WTC11 (cell line): ENCODE data around the gene GREM1. TPM values are rescaled to one million over a fixed set of nuclear protein-coding genes. Genes with fewer than 3 reads are reported as not detected.

Source experiments
- ATAC-seq: fragments of 200-7000 bp; cut with Tn5 transposase; 2 replicates; pipeline ENCODE4 v1.10.0; 2021; ENCODE audit warnings: mild to moderate bottlenecking, moderate library complexity
- Bru-seq: library from RNA; stranded (reverse); fragments of 400-500 nt; gene quantifications from one replicate; lab custom pipeline; 2021; lab: Mats Ljungman, UMichigan
- CTCF ChIA-PET: fragments of 300-600 bp; sonication (Branson Sonifier 250); formaldehyde crosslinking; loops from one replicate; lab custom pipeline; 2021; ENCODE audit warnings: antibody characterized with exemption; lab: Charles Lee
- POLR2A ChIA-PET: fragments of 350-600 bp; sonication (Branson Sonifier 250); formaldehyde crosslinking; loops from one replicate; lab custom pipeline; 2021; ENCODE audit warnings: antibody characterized with exemption; lab: Charles Lee
- DNase-seq: peaks from one replicate; pipeline ENCODE4 v3.0.0; 2021; ENCODE audit warnings: low spot score
- H3K27ac Mint-ChIP-seq: 2 replicates; pipeline ENCODE4 v1.8.0; 2021; ENCODE audit warnings: mixed read lengths
- H3K27me3 Mint-ChIP-seq: 2 replicates; pipeline ENCODE4 v1.8.0; 2021; ENCODE audit warnings: low read depth, mild to moderate bottlenecking, moderate library complexity, mixed read lengths
- H3K36me3 Mint-ChIP-seq: 2 replicates; pipeline ENCODE4 v1.8.0; 2021; ENCODE audit warnings: mixed read lengths
- H3K4me1 Mint-ChIP-seq: 2 replicates; pipeline ENCODE4 v1.8.0; 2022; ENCODE audit warnings: mixed read lengths
- H3K4me3 Mint-ChIP-seq: 2 replicates; pipeline ENCODE4 v1.8.0; 2021; ENCODE audit warnings: mild to moderate bottlenecking, moderate library complexity, mixed read lengths
- H3K9me3 Mint-ChIP-seq: 2 replicates; pipeline ENCODE4 v1.8.0; 2021; ENCODE audit warnings: mixed read lengths
- AFF4 ChIP-seq: sonication (generic); formaldehyde crosslinking; IDR thresholded peaks from 2 replicates; pipeline ENCODE4 v1.8.1; 2023; ENCODE audit warnings: mild to moderate bottlenecking, missing genetic modification reagents, borderline replicate concordance
- ATF3 ChIP-seq: sonication (generic); formaldehyde crosslinking; conservative IDR thresholded peaks from 2 replicates; pipeline ENCODE4 v1.8.1; 2022; ENCODE audit warnings: mild to moderate bottlenecking, missing genetic modification reagents
- CBFB ChIP-seq: sonication (generic); formaldehyde crosslinking; IDR thresholded peaks from 2 replicates; pipeline ENCODE4 v1.8.1; 2022; ENCODE audit warnings: mild to moderate bottlenecking, low read depth, missing genetic modification reagents
- CREM ChIP-seq: sonication (generic); formaldehyde crosslinking; IDR thresholded peaks from 2 replicates; pipeline ENCODE4 v1.8.1; 2022; ENCODE audit warnings: mild to moderate bottlenecking, missing genetic modification reagents, moderate library complexity
- E2F5 ChIP-seq: sonication (generic); formaldehyde crosslinking; IDR thresholded peaks from 2 replicates; pipeline ENCODE4 v1.8.1; 2022; ENCODE audit warnings: mild to moderate bottlenecking, moderate library complexity, missing genetic modification reagents
- GRHL2 ChIP-seq: fragments of 250-450 bp; sonication (Bioruptor Pico); IDR thresholded peaks from 2 replicates; pipeline ENCODE4 v1.8.0; 2022; ENCODE audit warnings: mild to moderate bottlenecking, moderate library complexity; ENCODE audit not compliant: insufficient replicate concordance, severe bottlenecking
- IRF1 ChIP-seq: sonication (generic); formaldehyde crosslinking; IDR thresholded peaks from 2 replicates; pipeline ENCODE4 v1.8.0; 2023; ENCODE audit warnings: missing genetic modification reagents
- MAX ChIP-seq: sonication (generic); formaldehyde crosslinking; IDR thresholded peaks from 2 replicates; pipeline ENCODE4 v1.8.0; 2022; ENCODE audit warnings: mild to moderate bottlenecking, missing genetic modification reagents
- SMAD3 ChIP-seq: sonication (generic); formaldehyde crosslinking; IDR thresholded peaks from 2 replicates; pipeline ENCODE4 v1.8.0; 2022; ENCODE audit warnings: missing genetic modification reagents, mild to moderate bottlenecking, borderline replicate concordance
- TEAD1 ChIP-seq: sonication (generic); formaldehyde crosslinking; IDR thresholded peaks from 2 replicates; pipeline ENCODE4 v1.8.0; 2022; ENCODE audit warnings: mild to moderate bottlenecking, missing genetic modification reagents
- USF2 ChIP-seq: sonication (generic); formaldehyde crosslinking; IDR thresholded peaks from 2 replicates; pipeline ENCODE4 v1.8.1; 2023; ENCODE audit warnings: mild to moderate bottlenecking, missing genetic modification reagents, moderate library complexity
- ZBTB43 ChIP-seq: sonication (generic); formaldehyde crosslinking; IDR thresholded peaks from 2 replicates; pipeline ENCODE4 v1.8.1; 2023; ENCODE audit warnings: mild to moderate bottlenecking, missing genetic modification reagents
- ZMAT4 ChIP-seq: fragments of 250-450 bp; sonication (Bioruptor Pico); IDR thresholded peaks from 2 replicates; pipeline ENCODE4 v1.9.0; 2021; ENCODE audit warnings: mild to moderate bottlenecking
- ZNF281 ChIP-seq: sonication (generic); formaldehyde crosslinking; IDR thresholded peaks from 2 replicates; pipeline ENCODE4 v1.8.0; 2023; ENCODE audit warnings: mild to moderate bottlenecking, missing genetic modification reagents
- ZNF396 ChIP-seq: fragments of 250-450 bp; sonication (Bioruptor Pico); IDR thresholded peaks from 2 replicates; pipeline ENCODE4 v1.8.0; 2021; ENCODE audit warnings: mild to moderate bottlenecking, moderate library complexity, borderline replicate concordance
- long read RNA-seq, 3 experiments: library from RNA in 1 of 3; library from capped mRNA in 1 of 3; library from polyadenylated mRNA in 1 of 3; unstranded in 2 of 3; stranded (forward) in 1 of 3; transcript quantifications; one replicate each; pipeline ENCODE4 v2.0.0, GENCODE V29; 2021
- total RNA-seq: library from RNA; stranded (reverse); gene quantifications from 3 replicates; pipeline ENCODE4 v1.2.3, GENCODE V29; 2021

Gene GREM1
- total RNA-seq (0.59 to 1.4 TPM (median 0.71 TPM) in 3 replicates), Bru-seq, nascent RNA (percentile 17 among the genes with signal in this experiment)
- long read RNA-seq, experiment 1: 0 reads
- long read RNA-seq, experiment 2: 0 reads
- long read RNA-seq, experiment 3: 0 reads

- peak within 1 kb of the TSS; percentile 68 for H3K4me3 Mint-ChIP-seq
- peak; percentile 55 for ATAC-seq
- H3K27ac Mint-ChIP-seq: no peak within 1 kb of the TSS
Measured at GRCh38 chr15:32717426-32718226, at the start of gene GREM1. TSS of gene GREM1 (plus strand) at chr15:32718004. CDS start at chr15:32730691, 12,687 bp downstream.

GRCh38 chr15:32668942-32669341 is 48.9 kb upstream of the GREM1 start:
- Mint-ChIP-seq H3K27me3 (no peaks in the 10 kb centered on the region), H3K36me3 (no peaks in the 10 kb centered on the region), H3K4me3 (no peak overlapping the region), H3K9me3 (no peaks in the 10 kb centered on the region), H3K4me1 (peaks cover 33% of the 10 kb centered on the region), H3K27ac (peak overlapping the region; percentile 66)
- DNase-seq: peak; percentile 77
- ATAC-seq: peak; percentile 56
- CTCF ChIA-PET: interaction anchor here (0.6 to 1.6 kb wide), 8 partner anchors 10 to 302 kb away, joined by 3 to 16 read pairs (median 4); no protein-coding TSS in a partner anchor
- POLR2A ChIA-PET: interaction anchor here (1.6 kb wide), 1 partner anchor 28 kb away, joined by 5 read pairs; the partner anchor contains the start of gene SCG5
- no peak for TF ChIP-seq ATF3 (CRISPR knock-in tag)
- no peak for TF ChIP-seq ZNF396
- TF ChIP-seq MAX: no peak
- no peak for TF ChIP-seq ZBTB43 (CRISPR knock-in tag)
- TF ChIP-seq AFF4 (CRISPR knock-in tag): no peak
- TF ChIP-seq CREM (CRISPR knock-in tag): no peak
- no peak for TF ChIP-seq USF2 (CRISPR knock-in tag)
- TF ChIP-seq ZNF281: no peak
- no peak for TF ChIP-seq SMAD3
- TF ChIP-seq GRHL2 (CRISPR knock-in tag): no peak
- TF ChIP-seq CBFB (CRISPR knock-in tag): no peak
- TF ChIP-seq TEAD1 (CRISPR knock-in tag): no peak

More at GRCh38 chr15:32717426-32718226, at the start of gene GREM1:
- H3K36me3 Mint-ChIP-seq: no peaks in the 10 kb centered on the region
- peaks cover 98% of the 10 kb centered on the region for H3K27me3 Mint-ChIP-seq
- peak; percentile 68 for DNase-seq
- ChIA-PET POLR2A (no interaction called here), CTCF (no interaction called here)
- H3K4me1 Mint-ChIP-seq: peaks cover 29% of the 10 kb centered on the region
- TF ChIP-seq ZMAT4 (CRISPR knock-in tag) (no peak), IRF1 (0 out of 2 replicates have a peak, but pooled peaks have one; percentile 39), E2F5 (CRISPR knock-in tag) (0 out of 2 replicates have a peak, but pooled peaks have one; percentile 4), MAX (no peak)
- no peaks in the 10 kb centered on the region for H3K9me3 Mint-ChIP-seq
